Activated CD4-positive, alpha-beta T cell treated with anti-CD3 and anti-CD28 coated beads, Interleukin-2, amount 50 U/mL, for 48 hours (primary cell): ENCODE results near the gene PTAFR.
"Not testable (repeated sequence)": the region's sequence is repeated elsewhere in the genome, so short reads cannot be mapped to it uniquely, and the experiment has no call there.

Source experiments
- DNase-seq, 2 experiments: peaks; one replicate each; pipeline ENCODE4 v3.0.0-alpha.2; 2020

Gene PTAFR

GRCh38 chr1:28143496-28144202 is 32.8 kb downstream of the PTAFR start:
- DNase-seq = no peak

- no peak for DNase-seq
Measured at GRCh38 chr1:28141685-28142084, 34.8 kb downstream of the PTAFR start.

GRCh38 chr1:28139866-28140265 is 36.6 kb downstream of the PTAFR start:
- DNase-seq = not testable (repeated sequence)

GRCh38 chr1:28139025-28139712 is 37.3 kb downstream of the PTAFR start:
- DNase-seq = no peak

GRCh38 chr1:28136922-28137613 is 39.4 kb downstream of the PTAFR start:
- no peak for DNase-seq

- no peak for DNase-seq
Measured at GRCh38 chr1:28136169-28136921, 40.1 kb downstream of the PTAFR start.

GRCh38 chr1:28135371-28136168 is 40.9 kb downstream of the PTAFR start:
- DNase-seq = no peak

GRCh38 chr1:28134651-28135207 is 41.8 kb downstream of the PTAFR start:
- no peak for DNase-seq

- DNase-seq = no peak
Measured at GRCh38 chr1:28132171-28133167, 44.0 kb downstream of the PTAFR start.

GRCh38 chr1:28130901-28131300 is 45.6 kb downstream of the PTAFR start:
- no peak for DNase-seq

- DNase-seq = no peak
Measured at GRCh38 chr1:28129150-28129549, 47.3 kb downstream of the PTAFR start.

- no peak for DNase-seq
Measured at GRCh38 chr1:28127617-28128257, 48.8 kb downstream of the PTAFR start.

GRCh38 chr1:28126783-28127490 is 49.6 kb downstream of the PTAFR start:
- DNase-seq = no peak

- no peak for DNase-seq
Measured at GRCh38 chr1:28126212-28126611, 50.3 kb downstream of the PTAFR start.

- DNase-seq = no peak
Measured at GRCh38 chr1:28123461-28123961, 53.0 kb downstream of the PTAFR start.

GRCh38 chr1:28122183-28122582 is 54.3 kb downstream of the PTAFR start:
- DNase-seq = no peak

GRCh38 chr1:28119556-28119955 is 56.9 kb downstream of the PTAFR start:
- no peak for DNase-seq

GRCh38 chr1:28118640-28119307 is 57.7 kb downstream of the PTAFR start:
- DNase-seq = no peak

GRCh38 chr1:28115267-28115666 is 61.2 kb downstream of the PTAFR start:
- DNase-seq = peak; percentile 44 to 58
